Parathyroid adenoma (tissue), 2 donors: ENCODE measurements around the gene GSC.

Experiments
- H2AFZ ChIP-seq: fragments of 300-600 bp; sonication (generic); one replicate; pipeline ENCODE4 v1.7.0; 2017; ENCODE audit warnings: antibody characterized with exemption, mild to moderate bottlenecking
- H3K27ac ChIP-seq: fragments of 300-600 bp; sonication (generic); one replicate; pipeline ENCODE4 v1.7.0; 2017
- H3K27me3 ChIP-seq: fragments of 300-600 bp; sonication (generic); one replicate; pipeline ENCODE4 v1.7.0; 2017; ENCODE audit warnings: low read length; ENCODE audit not compliant: control insufficient read depth, insufficient read depth
- H3K36me3 ChIP-seq: fragments of 300-600 bp; sonication (generic); one replicate; pipeline ENCODE4 v1.7.0; 2017; ENCODE audit warnings: low read length; ENCODE audit not compliant: control insufficient read depth, insufficient read depth
- H3K4me1 ChIP-seq: fragments of 300-600 bp; sonication (generic); one replicate; pipeline ENCODE4 v1.7.0; 2017; ENCODE audit warnings: control low read depth
- H3K4me2 ChIP-seq: fragments of 300-600 bp; sonication (generic); one replicate; pipeline ENCODE4 v1.7.0; 2017; ENCODE audit warnings: low read length
- H3K4me3 ChIP-seq: fragments of 300-600 bp; sonication (generic); one replicate; pipeline ENCODE4 v1.7.0; 2017; ENCODE audit warnings: low read depth, low read length
- H3K79me2 ChIP-seq: fragments of 300-600 bp; sonication (generic); one replicate; pipeline ENCODE4 v1.7.0; 2017; ENCODE audit warnings: control low read depth
- H3K9ac ChIP-seq: fragments of 300-600 bp; sonication (generic); one replicate; pipeline ENCODE4 v1.7.0; 2017; ENCODE audit warnings: mild to moderate bottlenecking
- H3K9me3 ChIP-seq: fragments of 300-600 bp; sonication (generic); one replicate; pipeline ENCODE4 v1.7.0; 2017; ENCODE audit warnings: low read length; ENCODE audit not compliant: control insufficient read depth
- TF ChIP-seq, protein P1 (sequence below): fragments of 300-600 bp; sonication (generic); IDR thresholded peaks from one replicate; pipeline ENCODE4 v1.7.0; 2017; ENCODE audit warnings: antibody characterized with exemption, mild to moderate bottlenecking
- donor health status: primary hyperparathyroidism.

Gene GSC

DNA sequence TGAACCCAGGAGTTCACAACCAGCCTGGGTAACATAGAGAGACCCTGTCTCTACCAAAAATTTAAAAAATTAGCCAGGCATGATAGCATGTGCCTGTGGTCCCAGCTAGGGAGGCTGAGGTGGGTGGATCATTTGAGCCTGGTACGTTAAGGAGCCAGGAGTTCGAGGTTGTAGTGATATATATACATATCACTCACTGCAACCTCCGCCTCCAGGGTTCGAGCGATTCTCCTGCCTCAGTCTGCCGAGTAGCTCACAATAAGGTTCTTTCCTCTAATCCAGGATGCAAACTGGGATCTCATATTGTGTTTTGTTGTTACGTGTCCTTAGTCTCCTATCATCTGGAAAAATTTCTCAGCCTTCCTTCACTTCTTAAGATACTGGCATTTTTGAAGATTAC lies 24.0 kb upstream of the GSC start:
- Histone ChIP-seq H3K27ac (no peak overlapping the region), H2AFZ (no peak overlapping the region)

DNA sequence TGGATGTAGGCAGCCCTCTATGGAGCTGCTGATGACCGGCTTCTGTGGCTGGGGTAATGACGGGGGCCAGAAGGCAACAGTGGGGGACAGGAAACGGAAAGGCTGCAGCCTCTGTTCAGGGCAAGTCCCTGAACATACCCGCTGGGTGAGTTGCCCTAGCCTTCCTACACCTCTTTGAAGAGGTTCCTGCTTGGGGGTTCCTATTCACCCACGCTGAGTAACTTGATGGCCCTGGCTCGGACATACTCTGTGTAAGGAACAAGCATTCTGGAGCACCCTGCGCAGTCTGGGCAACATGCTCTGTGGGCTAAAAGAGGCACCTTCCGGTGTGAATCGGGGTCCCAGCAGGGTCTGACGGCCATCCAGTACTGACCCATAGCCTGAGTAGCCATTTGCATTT lies 17.7 kb upstream of the GSC start:
- Histone ChIP-seq H3K27me3 (no peaks in the 10 kb centered on the region), H3K9me3 (no peaks in the 10 kb centered on the region), H3K36me3 (no peaks in the 10 kb centered on the region), H2AFZ (no peak overlapping the region), H3K4me3 (no peak overlapping the region), H3K4me1 (no peaks in the 10 kb centered on the region), H3K79me2 (no peaks in the 10 kb centered on the region), H3K9ac (no peak overlapping the region), H3K27ac (no peak overlapping the region), H3K4me2 (no peak overlapping the region)
- TF ChIP-seq, protein P1, sequence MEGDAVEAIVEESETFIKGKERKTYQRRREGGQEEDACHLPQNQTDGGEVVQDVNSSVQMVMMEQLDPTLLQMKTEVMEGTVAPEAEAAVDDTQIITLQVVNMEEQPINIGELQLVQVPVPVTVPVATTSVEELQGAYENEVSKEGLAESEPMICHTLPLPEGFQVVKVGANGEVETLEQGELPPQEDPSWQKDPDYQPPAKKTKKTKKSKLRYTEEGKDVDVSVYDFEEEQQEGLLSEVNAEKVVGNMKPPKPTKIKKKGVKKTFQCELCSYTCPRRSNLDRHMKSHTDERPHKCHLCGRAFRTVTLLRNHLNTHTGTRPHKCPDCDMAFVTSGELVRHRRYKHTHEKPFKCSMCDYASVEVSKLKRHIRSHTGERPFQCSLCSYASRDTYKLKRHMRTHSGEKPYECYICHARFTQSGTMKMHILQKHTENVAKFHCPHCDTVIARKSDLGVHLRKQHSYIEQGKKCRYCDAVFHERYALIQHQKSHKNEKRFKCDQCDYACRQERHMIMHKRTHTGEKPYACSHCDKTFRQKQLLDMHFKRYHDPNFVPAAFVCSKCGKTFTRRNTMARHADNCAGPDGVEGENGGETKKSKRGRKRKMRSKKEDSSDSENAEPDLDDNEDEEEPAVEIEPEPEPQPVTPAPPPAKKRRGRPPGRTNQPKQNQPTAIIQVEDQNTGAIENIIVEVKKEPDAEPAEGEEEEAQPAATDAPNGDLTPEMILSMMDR: no peak

More for the DNA sequence above, 24.0 kb upstream of the GSC start:
- Histone ChIP-seq H3K27me3 (no peaks in the 10 kb centered on the region), H3K4me2 (no peak overlapping the region), H3K4me1 (no peaks in the 10 kb centered on the region), H3K79me2 (no peaks in the 10 kb centered on the region), H3K36me3 (no peaks in the 10 kb centered on the region), H3K4me3 (no peak overlapping the region), H3K9me3 (no peaks in the 10 kb centered on the region), H3K9ac (no peak overlapping the region)
- TF ChIP-seq, protein P1: no peak

DNA sequence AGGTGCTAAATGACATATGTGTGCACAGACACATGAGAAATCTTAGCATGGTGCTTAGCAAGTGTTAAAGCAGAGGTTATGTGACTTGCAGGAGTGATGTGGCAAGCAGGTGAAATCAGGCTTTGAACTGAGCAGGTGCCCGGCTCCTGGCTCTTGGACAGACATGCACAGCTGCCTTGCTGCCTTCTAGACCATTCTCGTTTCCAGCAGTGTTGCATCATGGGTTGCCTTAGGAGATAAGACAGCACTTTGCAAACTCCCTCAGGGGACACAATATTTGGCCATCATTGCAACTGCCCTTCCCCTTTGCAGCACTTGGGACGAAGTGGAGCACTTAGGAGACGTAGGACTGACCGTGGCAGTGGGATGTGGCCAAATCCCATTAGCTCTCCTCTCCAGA lies 17.2 kb upstream of the GSC start:
- no peaks in the 10 kb centered on the region for H3K27me3 ChIP-seq
- no peaks in the 10 kb centered on the region for H3K4me1 ChIP-seq
- no peak overlapping the region for H2AFZ ChIP-seq
- H3K79me2 ChIP-seq: no peaks in the 10 kb centered on the region
- TF ChIP-seq, protein P1: no peak
- no peak overlapping the region for H3K4me2 ChIP-seq
- no peak overlapping the region for H3K27ac ChIP-seq
- H3K9ac ChIP-seq: no peak overlapping the region
- H3K36me3 ChIP-seq: no peaks in the 10 kb centered on the region
- H3K9me3 ChIP-seq: no peaks in the 10 kb centered on the region
- H3K4me3 ChIP-seq: no peak overlapping the region

DNA sequence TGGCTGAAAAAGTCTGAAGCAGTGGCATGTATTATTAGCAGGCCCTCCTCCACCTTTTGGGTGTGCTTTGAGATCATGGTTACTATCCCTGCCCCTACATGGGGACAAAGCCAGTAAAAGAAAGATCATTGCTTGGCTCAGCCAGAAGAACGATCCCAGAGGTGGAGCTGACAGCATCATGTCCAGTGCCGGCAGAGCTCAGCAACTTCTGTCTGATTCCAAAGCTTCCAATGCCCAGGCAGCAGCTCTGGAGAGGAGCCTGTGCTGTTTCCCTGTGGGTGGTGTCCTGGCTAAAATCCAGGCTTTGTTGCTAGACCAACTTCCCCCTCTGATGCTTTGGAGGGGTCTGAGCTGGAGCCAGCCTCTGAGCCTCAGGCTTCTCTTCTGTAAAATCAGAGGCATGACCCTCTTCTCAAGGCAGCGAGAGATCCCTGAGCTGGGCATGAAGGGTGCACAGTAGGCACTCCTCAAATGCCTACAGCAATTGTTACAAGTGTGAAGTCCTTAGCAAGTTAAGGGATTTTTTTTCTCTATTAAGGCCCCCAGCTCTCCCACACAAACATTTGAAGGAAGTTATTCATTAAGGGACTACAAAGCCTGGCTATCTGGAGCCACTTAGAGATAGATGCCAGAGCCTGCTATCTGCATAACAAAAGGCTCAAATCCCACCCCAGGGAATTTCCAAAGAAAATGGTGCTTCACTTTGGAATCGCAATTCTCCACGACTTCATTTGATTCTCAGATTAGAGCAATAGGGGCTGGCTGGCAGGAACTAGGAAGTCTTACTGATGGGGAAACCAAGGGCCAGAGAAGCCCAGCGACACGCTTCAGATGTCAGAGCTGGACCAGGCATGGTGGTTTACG lies 10.9 kb upstream of the GSC start:
- H3K27ac ChIP-seq: no peak overlapping the region
- no peaks in the 10 kb centered on the region for H3K27me3 ChIP-seq
- no peak overlapping the region for H3K4me3 ChIP-seq
- no peak overlapping the region for H2AFZ ChIP-seq
- no peak overlapping the region for H3K9ac ChIP-seq
- no peaks in the 10 kb centered on the region for H3K36me3 ChIP-seq
- no peak overlapping the region for H3K4me2 ChIP-seq
- peaks cover 2% of the 10 kb centered on the region for H3K4me1 ChIP-seq
- H3K9me3 ChIP-seq: no peaks in the 10 kb centered on the region
- no peaks in the 10 kb centered on the region for H3K79me2 ChIP-seq
- TF ChIP-seq, protein P1: no peak

DNA sequence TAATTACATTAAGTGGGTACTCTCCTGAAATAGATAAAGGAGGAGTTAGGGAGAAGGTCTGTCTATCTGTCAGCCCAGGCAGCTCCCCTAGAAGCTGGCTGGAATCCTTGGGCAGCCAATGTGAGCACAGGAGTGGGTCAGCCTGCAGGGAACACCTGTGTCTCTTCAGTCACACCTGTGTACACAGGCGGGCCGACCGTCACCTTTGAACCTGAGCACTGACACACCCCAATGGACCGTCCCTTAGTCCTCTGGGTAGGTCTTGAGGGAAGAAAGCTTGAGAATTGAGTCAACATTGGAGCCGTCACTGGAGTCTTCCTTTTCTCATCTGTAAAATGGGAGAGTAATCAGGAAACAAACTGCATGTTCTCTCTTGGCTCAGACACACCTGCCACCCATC lies 9.8 kb upstream of the GSC start:
- no peaks in the 10 kb centered on the region for H3K9me3 ChIP-seq
- peaks cover 3% of the 10 kb centered on the region for H3K27me3 ChIP-seq
- no peaks in the 10 kb centered on the region for H3K79me2 ChIP-seq
- TF ChIP-seq, protein P1: no peak
- H3K4me1 ChIP-seq: peaks cover 3% of the 10 kb centered on the region
- H2AFZ ChIP-seq: no peak overlapping the region
- H3K27ac ChIP-seq: no peak overlapping the region
- H3K4me2 ChIP-seq: no peak overlapping the region
- no peak overlapping the region for H3K9ac ChIP-seq
- no peaks in the 10 kb centered on the region for H3K36me3 ChIP-seq
- H3K4me3 ChIP-seq: no peak overlapping the region
